HT-29 (cell line): ENCODE measurements around the gene NUAK1. TPM values are rescaled to one million over a fixed set of nuclear protein-coding genes. Genes with fewer than 3 reads are reported as not detected.

Source experiments
- DNase-seq: peaks from one replicate; pipeline ENCODE4 v3.0.0-alpha.2; 2015; ENCODE audit warnings: low spot score
- total RNA-seq: library from RNA; depleted of rRNA; stranded (reverse); fragments of >200 nt; shearing (Covaris generic); gene quantifications from 2 replicates; pipeline ENCODE4 v1.2.3, GENCODE V29; 2014

Gene NUAK1
- total RNA-seq, 1 experiment from 2014 or later = 1.3 TPM

GRCh38 chr12:106084014-106084671 lies 54.6 kb downstream of the NUAK1 start:
- no peak for DNase-seq

DNA sequence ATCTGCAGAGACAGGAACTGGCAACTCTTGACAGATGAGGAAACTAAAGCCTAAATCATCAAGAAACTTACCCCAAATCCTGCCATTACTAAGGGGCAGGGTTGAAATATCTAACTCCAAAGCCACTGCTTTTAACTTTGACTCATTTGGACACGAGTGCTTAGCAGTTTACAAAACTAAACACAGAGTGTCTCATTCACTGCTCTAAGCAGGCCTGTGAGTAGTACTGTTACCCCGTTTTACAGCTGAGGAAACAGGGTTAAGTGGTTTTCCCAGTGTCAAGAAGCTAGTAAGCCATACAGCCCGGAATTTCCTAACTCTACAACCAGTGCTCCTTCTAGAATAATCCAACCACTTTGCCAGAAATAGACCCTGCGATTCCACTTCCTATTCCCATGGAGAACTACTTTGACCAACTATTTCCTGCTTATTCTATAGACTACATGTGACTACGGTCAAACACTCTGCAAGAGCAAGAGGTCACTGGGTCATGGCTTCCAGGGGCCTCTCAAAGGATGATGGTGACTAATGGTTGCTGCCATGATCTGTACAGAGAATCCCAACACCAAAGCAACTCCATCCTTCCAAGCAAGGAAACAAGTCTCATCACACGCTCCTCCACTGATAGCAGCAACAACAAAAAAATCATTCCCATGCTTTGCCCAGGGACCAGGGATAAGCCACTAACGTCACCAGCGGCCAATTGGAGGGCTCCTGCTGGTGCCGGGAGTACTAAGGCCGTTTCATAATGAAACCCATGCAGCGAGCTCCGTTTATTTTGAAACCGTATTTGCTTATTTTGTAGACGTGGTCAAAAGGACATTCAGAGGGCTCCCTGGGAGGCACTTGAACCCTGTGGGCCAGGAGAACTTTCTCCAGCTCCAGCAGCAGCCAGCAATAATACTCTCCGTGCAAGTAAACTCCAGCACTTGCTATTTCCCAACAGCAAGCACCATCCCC lies 56.3 kb downstream of the NUAK1 start:
- no peak for DNase-seq

GRCh38 chr12:106081606-106082005 lies 57.1 kb downstream of the NUAK1 start:
- DNase-seq = no peak

DNA sequence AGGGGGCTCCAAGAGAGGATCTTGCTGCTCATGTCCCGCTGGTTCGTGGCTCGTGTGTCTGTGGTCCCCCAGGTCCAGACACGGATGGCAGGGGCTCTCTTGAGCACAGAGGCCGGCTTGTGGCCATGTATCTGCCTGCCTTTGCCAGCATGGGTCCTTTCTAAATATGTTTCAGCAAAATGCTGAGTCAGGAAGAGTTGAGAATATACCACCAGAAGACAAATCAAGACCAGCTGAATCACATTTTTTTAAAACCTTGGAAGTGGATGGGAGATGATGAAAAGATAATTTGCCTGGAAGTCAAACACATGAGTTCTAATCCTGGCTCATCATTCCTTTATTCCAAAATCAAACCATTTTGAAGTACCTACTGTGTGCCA lies 58.0 kb downstream of the NUAK1 start:
- no peak for DNase-seq

GRCh38 chr12:106080041-106080790 lies 58.5 kb downstream of the NUAK1 start:
- no peak for DNase-seq

DNA sequence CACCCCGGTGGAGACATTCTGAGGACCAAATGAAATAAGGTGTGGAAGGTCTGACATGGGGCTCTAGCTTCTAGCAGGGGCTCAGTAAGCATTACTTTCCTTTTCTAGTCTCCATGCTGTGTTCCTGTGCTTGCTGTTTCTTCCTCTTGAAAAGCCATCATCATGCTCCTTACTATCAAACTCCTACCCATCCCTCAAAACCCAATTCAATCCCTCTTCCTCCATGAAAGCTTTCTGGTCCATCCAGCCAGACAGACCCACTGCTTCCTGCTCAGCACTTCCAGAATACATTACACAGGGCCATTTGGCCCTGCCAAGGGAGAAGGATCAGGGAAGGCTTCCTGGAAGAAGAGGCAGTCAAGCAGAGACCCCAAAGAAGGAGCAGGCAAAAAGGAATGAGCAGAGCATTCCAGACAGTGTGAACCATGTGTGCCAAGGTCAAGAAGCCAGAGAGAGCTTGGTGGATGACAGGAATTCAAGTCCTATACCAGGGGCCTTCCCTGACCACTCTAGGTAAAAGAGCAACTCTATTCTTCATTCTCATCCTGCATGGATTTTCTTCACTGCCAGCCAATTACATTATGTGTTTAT lies 59.5 kb downstream of the NUAK1 start:
- no peak for DNase-seq

DNA sequence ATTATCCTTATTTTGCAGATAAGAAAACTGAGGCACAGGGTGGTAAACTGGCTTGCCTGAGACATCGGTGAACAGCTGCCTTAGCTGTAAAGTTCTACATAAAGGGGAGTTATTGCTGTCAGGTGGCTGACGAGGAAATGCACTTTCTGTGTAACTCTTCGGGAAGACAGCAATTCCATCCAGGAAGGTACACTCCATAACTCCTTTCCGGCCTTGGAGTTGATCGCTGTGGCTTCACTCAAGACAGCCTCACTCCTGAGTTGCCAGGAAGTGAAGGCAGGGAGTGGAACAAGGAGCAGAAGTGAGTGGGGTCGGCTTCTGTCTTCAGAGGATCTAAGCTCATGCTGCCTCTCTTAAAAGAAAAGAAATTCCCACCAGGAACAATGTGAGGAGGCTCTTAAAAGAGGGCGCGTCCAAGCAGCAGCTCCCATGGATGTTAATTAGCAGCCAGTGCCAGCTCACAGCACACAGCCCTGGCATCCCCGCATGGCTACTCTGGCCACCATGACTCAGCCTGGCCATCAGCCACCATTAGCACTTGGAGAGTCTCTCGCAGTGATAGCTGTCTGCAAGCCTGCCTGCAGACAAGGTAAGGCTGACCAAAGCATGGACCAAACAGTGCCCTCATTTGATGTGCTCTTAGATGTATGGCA lies 60.3 kb downstream of the NUAK1 start:
- no peak for DNase-seq

DNA sequence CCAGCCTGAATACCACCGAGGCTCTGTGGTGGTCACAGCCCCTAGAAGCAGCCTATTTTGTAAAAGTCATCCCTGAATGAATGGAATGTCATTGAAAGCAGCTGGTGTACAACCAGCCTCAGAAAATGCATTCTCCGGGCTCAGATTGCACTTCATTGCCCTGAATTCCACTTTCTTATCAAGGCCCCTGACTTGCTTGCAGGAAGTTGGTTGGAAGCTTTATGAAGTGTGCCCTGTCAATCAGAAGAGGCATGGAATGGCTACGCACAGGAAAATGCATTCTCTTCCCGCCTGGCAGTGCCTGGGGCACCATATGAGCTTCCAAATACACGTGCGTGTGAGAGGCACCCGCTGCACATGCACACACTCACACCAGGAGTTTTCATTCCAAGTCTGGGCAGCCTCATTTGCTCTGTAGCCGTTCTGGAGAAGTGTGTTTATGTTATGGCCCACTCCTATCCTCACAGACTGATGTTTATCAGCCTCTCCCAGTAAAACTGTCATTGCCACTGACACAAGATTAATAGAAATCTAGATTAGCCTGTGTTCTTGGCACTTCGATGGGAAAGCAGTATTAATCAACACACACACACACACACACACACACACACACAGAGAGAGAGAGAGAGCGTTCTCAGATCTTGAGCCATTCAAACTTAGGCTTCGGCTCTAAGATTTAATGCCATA lies 63.9 kb downstream of the NUAK1 start:
- DNase-seq = no peak

- no peak for DNase-seq
Observed at GRCh38 chr12:106074361-106074705, 64.4 kb downstream of the NUAK1 start.

DNA sequence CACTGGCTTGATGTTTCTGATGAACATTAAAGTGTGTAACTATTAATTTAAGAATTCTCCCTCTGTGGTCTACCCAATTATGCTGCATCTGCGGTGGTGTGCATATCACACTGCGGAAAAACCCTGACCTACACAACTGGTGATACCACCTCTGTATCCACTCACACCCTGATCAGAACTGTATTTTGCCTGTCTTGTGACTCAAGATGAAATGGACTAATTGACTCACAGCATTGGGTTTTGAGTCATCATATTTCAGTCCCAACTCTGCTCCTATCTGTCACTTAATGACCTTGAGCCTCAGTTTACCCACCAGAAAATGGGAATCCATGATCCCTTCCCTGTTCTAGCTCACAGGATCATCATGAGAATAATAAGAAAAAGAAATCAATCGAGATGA lies 65.6 kb downstream of the NUAK1 start:
- DNase-seq = no peak

DNA sequence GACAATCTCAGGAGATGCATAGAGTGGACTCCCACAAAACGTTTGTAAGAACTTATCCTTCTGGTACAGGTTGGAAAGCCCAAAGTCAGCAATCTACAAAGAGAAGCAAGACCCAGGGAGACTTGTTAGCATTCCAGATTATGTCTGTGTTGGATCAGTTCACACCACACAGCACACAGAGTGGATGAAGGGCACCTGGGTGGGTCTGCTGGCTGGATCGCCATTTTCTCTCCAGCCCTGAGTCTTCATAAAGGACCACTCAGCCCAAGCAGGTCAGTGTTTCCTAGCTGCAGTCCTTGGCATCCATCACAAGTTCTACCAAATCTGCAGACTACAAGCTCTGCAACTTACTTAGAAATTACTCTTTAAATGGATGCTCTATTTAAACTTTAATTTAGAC lies 66.0 kb downstream of the NUAK1 start:
- DNase-seq = no peak

DNA sequence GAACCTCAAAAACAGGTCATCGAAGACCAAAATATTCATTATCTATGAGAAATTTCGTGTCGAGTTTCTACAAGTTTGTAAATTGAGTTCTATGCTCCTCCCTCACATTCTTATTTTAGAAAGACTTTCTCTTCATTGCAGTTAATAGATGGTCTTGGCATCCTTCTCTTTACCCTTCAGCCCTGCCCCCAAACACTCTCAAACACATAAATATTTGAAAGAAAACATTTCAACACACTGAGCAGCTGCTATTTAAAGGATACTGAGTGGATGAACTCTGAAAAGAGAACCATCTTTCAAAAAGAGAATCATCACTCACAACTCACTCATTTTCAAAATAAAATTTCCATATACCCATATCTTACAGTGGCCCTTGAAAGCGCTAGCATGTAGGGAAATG lies 67.1 kb downstream of the NUAK1 start:
- DNase-seq = no peak

- no peak for DNase-seq
Observed at GRCh38 chr12:106070611-106071010, 68.1 kb downstream of the NUAK1 start.

GRCh38 chr12:106070147-106070546 lies 68.6 kb downstream of the NUAK1 start:
- DNase-seq = no peak

- DNase-seq = no peak
Observed at GRCh38 chr12:106068296-106068695, 70.5 kb downstream of the NUAK1 start.

- no peak for DNase-seq
Observed at GRCh38 chr12:106067606-106068205, 71.0 kb downstream of the NUAK1 start.

DNA sequence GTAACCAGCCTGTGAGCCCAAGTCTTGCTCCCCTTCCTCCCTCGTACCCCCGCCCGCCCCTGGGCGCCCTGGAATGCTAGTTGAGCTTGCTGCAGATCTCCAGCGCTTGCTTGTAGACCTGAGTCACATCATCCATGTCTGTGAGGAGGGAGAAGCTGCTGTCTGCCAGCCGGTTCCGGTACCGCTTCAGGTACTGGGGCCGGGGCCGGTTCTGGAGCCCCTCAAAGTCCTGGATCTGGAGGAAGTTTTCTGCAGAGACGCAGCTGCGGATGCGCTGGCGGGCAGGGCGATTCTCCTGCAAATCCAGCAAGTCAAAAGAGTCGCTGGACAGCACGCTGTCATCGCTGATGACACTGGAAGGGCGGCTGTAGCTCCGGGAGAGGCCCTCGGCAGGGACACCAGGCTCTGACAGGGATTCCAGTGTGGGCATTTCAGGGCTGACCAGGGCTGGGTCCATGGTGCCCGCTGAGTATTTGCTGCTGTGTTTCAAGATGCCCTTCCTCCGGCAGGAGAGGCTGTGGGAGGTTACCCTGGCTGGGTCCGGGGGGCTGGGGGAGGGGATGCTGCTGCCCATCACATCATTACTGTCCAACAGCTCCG lies 71.9 kb downstream of the NUAK1 start:
- no peak for DNase-seq

- no peak for DNase-seq
Observed at GRCh38 chr12:106066051-106066705, 72.6 kb downstream of the NUAK1 start.

DNA sequence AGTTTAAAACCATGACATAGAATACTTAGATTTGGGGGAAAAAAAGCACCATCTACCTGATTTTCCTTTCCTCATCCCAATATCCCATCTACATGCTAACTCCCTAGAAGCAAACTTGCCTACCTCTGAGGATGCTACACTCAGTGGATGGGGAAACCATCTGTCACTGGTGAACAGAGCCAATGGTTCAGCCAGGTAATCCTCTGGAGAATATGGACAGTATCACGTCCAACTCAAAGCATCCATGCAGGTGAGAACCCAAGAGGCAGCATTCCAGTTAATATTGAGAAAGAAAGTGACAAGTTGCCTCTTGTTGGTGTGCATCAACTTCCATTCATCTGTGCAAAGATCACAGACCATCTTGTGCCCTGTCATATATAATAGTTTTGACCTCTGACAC lies 73.2 kb downstream of the NUAK1 start:
- no peak for DNase-seq

GRCh38 chr12:106064721-106065021 lies 74.1 kb downstream of the NUAK1 start:
- DNase-seq = no peak
